ENCODE data around the gene PCSK6.
A peak's percentile ranks its signal among the peaks of the same experiment; 100 is the strongest.
"Not testable (repeated sequence)": the region's sequence is repeated elsewhere in the genome, so short reads cannot be mapped to it uniquely, and the experiment has no call there.

Gene PCSK6

DNA sequence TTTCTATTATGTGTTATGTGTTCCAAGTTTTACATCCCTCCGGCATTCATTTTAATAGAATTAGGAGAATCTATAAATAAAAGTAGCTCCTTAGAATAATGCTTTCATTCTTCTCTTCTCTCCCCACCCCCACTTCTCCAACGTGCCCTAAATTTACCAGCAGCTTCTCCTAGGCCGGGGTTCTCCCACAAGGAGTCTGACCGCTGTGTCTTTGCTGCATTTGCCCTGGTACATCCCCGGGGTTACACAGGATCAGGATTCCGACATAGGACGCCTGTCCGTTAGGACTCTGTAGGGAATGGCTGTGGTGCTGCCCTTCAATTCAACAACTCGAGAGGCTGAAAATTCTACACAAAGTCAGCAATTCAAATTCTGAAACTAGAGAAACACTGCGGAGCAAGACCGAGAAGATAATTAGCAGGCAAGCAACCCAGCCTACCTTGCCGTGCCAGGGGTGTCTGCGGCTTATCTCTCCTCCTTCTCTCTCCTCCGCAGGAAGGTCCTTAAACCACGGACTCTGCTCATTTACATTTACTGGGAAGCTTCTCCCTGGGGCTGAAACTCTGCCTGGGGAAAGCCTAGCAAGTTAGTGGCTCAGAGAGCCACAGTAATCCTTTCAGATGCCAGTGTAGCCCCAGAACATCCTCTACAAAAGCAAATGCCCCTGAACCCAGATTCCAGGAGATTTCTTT, 18.8 kb downstream of the PCSK6 start:
- intact Hi-C loops (cut with DNase I), result no loop called here
- DNase-seq, result peak in 2 of 10 donors; percentile 19 to 65

DNA sequence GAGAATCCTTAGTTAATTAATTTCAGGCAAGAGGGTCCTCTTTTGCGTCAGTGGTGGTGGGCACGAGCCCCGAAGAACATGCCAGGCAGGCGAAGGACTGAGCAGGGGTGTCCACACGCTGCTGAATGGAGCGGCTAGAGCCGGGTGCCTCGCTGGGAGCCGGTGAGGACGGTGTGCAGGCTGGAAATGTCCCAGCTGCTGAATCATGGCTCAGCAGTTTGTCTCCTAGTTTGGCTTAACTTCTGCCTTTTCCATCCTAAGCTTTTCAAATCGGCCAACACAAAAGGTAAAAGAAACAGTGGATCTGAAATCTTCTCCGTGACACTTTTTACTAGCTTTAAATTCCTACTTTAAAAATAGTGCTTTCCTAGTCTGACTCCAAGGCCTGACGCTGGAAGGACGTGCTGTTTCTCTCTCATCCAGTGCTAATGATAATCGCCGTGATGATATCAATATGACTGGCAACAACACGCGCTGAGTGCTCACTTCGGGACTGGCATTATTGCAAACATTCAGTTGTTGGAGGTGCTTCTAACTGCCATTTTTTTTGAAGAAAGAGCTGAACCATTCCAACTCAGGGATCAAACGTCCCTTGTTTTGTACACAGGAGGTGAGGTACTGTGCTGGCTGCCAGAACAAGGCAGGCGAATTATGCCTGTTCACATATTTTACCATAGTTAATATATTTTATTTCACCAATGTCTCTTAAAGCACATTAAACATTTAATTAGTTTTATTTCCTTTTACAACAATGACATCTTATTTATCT, 19.8 kb downstream of the PCSK6 start:
- DNase-seq, result peak in 3 of 10 donors; percentile 34 to 72 (median 43)

GRCh38 chr15:101466188-101466587, 23.3 kb downstream of the PCSK6 start:
- DNase-seq, result no peak
- intact Hi-C loops (cut with DNase I), result no loop called here

More for the DNA sequence above, 19.8 kb downstream of the PCSK6 start:
- intact Hi-C loops (cut with DNase I), result no loop called here

- DNase-seq, result peak in 1 of 10 donors; percentile 10
- intact Hi-C loops (cut with DNase I), result no loop called here
These were observed 24.4 kb downstream of the PCSK6 start for GRCh38 chr15:101464999-101465669.

DNA sequence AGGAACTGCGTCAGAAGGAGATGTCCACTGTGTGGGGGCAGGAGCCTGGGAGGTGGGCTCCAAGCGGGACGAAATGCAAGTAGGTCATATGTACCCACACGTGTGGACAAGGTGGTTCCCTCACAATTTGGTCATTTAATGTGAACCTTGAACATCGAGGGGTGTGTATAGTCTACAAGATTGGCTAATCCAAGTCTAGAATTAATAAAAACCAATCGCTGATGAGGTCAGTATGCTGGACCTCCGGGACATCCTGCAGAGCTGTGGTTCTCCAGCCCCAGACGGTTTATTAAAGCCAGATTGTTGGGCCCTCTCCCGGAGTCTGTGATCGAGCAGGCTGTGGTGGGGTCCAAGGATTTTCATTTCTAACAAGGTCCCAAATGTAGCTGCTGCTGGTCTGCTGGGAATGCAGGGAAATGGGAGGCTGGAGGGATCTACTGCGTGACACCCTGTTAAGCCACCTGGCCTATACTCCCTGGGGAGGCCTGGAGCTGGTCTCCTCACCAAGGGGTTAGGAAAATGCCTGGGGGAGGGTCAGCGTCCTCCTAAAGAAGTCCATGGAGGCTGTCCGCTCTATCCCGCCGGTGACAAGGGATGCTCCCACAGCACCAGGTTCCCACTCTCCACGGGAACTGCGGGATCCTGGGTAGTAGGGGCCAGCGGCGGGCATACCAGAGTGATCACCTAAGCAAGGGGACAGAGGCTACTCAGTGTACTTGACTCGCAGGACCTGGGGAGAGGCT, 25.1 kb downstream of the PCSK6 start:
- intact Hi-C loops (cut with DNase I), result no loop called here
- DNase-seq, result peak in 2 of 10 donors; percentile 3 to 70

DNA sequence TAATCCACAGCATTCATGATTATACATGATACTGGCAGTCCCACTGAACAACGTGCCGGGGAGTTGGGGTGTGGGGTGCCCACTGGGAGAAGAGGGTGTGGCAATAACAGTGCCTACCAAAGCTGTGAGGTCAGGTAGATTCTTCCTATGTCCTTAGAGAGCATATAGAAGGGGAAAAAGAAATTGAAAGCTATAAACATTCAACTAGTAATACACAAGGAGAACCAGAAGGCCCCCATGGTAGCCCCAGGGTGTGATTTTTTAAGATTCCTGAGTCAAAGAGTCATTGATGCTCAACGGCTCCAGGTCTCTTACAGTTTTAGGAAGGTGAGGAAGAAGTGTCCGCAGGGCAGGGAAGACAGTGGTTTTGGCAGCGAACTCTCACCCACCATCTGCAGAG, 25.8 kb downstream of the PCSK6 start:
- DNase-seq, result peak in 1 of 10 donors; percentile 7
- intact Hi-C loops (cut with DNase I), result not testable (repeated sequence)

GRCh38 chr15:101463270-101463669, 26.2 kb downstream of the PCSK6 start:
- DNase-seq, result peak in 1 of 10 donors; percentile 7
- intact Hi-C loops (cut with DNase I), result no loop called here

DNA sequence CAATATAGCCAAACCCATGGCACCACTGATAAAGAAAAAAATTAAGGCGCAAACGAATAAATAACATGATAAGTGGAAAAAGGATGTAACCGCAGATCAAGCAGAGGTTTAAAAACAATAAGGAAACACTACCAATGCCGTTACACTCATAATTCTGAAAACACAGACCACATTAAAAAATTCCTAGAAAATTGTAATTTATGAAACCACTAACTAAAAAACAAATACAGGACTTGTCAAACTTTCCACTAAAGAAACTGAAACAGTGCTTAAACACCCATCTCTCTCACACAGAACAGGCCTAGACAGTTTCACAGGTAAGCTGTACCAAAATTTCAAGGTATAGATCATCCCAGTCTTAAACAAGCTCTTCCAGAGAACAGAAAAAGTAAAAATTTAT, 28.4 kb downstream of the PCSK6 start:
- no peak for DNase-seq
- intact Hi-C loops (cut with DNase I), result no loop called here

DNA sequence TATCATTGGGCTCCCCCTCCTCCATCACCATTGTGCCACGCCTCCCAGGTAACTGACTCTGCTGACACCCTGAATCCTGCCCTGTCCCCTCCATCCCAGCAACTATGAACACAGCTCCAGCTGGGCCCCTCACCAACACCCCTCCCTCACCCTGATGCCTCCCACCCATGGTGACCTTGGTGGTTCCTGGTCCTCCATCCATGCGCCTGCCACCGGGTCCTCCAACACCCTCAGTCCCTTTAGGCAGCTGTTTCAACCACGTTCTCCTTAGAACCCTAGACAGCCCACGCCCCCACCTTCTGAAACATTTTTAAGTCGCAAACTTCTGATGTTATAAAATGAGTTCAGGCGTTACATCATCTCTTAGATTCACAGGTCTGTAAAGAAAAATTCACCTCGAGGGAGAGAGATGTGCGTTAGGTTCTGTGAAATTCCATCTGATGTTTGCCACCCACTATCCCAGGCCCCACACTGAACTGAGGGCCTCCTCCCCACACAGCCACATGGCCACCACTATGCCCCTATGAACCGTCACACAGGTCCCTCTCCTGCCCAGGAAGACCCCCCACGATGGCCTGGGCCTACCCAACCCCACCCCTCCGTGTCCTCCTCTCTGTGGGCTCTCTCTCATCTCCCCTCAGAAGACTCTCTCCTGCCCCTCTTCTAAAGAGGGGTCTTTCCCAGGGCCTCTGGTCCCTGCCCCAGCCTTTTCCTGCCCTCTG, 29.8 kb downstream of the PCSK6 start:
- DNase-seq, result peak in 1 of 10 donors; percentile 10
- intact Hi-C loops (cut with DNase I), result no loop called here

DNA sequence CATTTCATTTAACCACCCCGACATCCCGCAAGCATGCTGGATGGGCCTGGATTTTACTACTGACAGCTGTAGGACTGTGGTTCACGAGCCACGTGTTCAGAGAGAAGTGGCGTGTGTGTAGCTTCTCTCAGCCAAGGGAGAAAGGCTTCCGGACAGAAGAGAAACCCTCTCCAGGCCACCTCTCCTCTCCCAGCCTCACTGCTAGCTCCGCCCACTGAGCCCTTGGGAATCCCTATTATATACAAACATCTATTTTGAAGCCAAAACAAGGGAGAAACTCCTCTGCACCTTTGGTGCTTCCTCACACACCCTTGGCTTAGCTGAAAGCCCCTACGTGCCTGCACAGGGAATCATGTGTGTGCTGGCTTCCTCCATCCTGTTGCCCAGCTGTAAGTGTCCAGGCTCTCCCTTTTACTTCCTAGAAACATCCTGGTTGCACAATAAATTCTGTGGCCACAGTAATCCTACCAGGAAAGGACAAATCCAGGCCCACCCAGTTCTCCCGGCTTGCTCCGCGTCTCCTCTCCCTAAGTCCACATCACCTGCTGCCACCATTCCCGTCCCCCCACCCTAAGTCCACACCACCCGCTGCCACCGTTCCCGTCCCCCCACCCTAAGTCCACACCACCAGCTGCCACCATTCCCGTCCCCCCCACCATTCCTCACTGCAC, 30.5 kb downstream of the PCSK6 start:
- DNase-seq, result peak in 1 of 10 donors; percentile 15
- intact Hi-C loops (cut with DNase I), result no loop called here

DNA sequence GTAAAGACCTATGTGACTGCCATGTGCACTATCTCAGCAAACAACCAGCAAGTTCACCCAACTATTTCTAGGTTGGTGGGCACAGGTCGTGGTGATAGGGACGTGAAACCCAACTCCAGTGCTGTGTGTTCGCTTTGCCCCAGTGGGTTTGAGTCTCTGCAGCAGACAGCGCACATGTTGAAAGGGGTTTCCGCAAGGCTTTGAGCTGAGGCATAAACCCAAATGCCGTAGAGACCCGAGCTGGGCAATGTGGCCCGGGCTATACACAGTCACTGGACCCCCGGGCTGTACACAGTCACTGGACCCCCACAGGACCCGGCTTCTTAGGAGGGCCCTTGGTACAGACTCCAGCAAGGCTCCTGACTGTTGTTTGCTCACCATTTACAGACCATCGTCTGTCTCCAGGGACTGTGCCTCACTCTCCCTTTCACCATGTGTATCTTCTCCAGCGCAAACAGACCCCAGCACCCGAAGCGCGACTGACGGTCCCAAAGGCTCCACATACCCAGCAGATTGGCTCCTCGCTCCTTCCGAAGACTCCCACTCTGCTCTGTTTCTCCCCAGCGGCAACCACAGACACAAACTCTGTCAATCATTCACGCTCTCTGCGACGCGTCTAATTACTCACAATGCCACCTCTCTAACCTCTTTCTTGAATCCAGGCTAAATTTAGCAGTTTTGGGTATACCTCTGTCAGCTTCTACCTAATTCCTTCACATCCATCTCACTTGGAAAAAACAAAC, 31.2 kb downstream of the PCSK6 start:
- intact Hi-C loops (cut with DNase I), result no loop called here
- peak in 2 of 10 donors; percentile 15 to 65 for DNase-seq

GRCh38 chr15:101457696-101458095, 31.8 kb downstream of the PCSK6 start:
- intact Hi-C loops (cut with DNase I), result no loop called here
- no peak for DNase-seq

DNA sequence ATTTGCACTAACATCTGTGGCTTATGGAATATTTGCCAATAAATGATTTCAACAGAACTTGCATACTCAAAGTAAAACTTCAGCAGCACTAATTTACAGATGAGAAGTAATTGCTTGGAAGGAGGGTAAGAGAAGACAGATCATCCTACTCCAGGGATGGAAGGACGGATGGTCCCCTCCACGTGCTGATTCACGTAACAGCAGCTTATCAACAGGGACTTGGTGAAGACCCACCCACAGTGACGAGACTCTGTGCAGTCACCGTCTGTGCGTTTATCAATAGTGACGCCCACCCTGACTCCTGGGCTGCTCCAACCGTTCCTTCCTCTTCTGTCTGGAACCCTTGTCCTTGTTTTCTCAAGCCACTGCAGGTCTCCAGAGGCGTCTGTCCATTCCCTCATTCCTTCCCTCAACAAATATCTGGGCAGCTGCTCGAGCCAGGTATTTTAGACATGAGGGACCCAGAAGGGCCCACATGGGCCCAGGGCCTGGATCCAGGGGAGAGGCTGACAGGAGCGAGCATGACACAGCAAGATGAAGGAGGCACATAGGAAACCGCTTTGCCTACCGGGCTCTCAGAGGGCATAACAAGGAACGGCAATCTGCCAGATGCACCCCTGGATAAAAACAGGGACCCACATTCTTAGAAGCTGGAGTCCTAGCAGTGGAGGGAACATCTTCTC, 33.3 kb downstream of the PCSK6 start:
- intact Hi-C loops (cut with DNase I), result no loop called here
- peak in 1 of 10 donors; percentile 16 for DNase-seq

GRCh38 chr15:101455291-101456025, 34.0 kb downstream of the PCSK6 start:
- peak in 6 of 10 donors; percentile 45 to 92 (median 55) for DNase-seq
- intact Hi-C loops (cut with DNase I), result no loop called here

DNA sequence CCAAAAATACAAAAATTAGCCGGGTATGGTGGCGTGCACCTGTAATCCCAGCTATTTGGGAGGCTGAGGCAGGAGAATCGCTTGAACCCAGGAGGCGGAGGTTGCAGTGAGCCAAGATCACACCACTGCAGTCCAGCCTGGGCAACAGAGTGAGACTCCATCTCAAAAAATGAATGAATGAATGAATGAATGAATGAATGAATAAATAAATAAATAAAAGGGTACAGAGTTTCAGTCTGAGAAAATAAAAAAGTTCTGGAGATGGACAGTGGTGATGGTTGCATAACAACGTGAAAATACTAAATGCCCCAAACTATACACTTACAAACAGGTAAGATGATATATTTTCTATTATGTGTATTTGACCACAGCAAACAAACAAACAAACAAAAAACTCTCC, 34.7 kb downstream of the PCSK6 start:
- intact Hi-C loops (cut with DNase I), result not testable (repeated sequence)

GRCh38 chr15:101454365-101454764, 35.1 kb downstream of the PCSK6 start:
- DNase-seq, result peak in 1 of 10 donors; percentile 13
- intact Hi-C loops (cut with DNase I), result no loop called here

More for the DNA sequence above, 34.7 kb downstream of the PCSK6 start:
- DNase-seq, result not testable (repeated sequence)

All from posterior cingulate gyrus (tissue), 11 donors.